DOHH2 (cell line): ENCODE measurements around the gene CDO1.

Experiments used
- CTCF ChIP-seq: fragments of 200-600 bp; sonication (generic); IDR thresholded peaks from one replicate; pipeline ENCODE4 v1.5.1; 2014; ENCODE audit warnings: antibody characterized with exemption, mild to moderate bottlenecking, low read depth, low read length; ENCODE audit not compliant: poor library complexity, severe bottlenecking
- EZH2phosphoT487 ChIP-seq: fragments of 200-600 bp; sonication (generic); IDR thresholded peaks from 2 replicates; pipeline ENCODE4 v1.6.1; 2017; ENCODE audit warnings: borderline replicate concordance, mild to moderate bottlenecking, antibody characterized with exemption, low read length, moderate library complexity, mixed read lengths

GRCh38 chr5:115795700-115796099 is 20.8 kb downstream of the CDO1 start:
- TF ChIP-seq CTCF (no peak), EZH2phosphoT487 (no peak)
